ENCODE results near the gene FKBP4.
"Not testable (repeated sequence)": the region's sequence is repeated elsewhere in the genome, so short reads cannot be mapped to it uniquely, and the experiment has no call there.

FKBP4 gene

DNA sequence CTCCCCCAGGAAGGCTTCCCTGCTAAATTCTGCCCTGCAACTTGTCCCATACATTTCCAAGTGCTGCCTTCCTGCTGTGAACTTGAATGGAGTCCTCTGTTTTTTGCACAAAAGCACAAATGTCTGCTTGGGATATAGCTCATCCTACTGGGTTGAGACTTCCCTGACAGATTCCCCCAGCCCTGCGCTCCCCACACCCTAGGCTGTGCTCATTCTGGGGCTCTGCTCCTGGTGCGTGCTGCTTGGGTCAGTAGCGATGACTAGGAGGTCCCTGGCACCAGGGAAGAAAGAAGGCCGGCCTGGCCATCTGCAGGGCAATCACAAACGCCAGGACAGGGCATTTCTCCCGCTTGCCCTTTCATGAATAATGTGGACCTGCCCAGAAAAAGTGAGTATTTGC is 29.2 kb upstream of the FKBP4 start:
- no peak overlapping the region for H3K4me2 ChIP-seq (ENCODE audit: insufficient read depth, low read length)
- H3K9ac ChIP-seq (ENCODE audit: low read depth, low read length): no peak overlapping the region
- no peak for DNase-seq
- H3K27me3 ChIP-seq (ENCODE audit: insufficient read depth, low read length, poor library complexity): no peaks in the 10 kb centered on the region
- TF ChIP-seq, protein P1, sequence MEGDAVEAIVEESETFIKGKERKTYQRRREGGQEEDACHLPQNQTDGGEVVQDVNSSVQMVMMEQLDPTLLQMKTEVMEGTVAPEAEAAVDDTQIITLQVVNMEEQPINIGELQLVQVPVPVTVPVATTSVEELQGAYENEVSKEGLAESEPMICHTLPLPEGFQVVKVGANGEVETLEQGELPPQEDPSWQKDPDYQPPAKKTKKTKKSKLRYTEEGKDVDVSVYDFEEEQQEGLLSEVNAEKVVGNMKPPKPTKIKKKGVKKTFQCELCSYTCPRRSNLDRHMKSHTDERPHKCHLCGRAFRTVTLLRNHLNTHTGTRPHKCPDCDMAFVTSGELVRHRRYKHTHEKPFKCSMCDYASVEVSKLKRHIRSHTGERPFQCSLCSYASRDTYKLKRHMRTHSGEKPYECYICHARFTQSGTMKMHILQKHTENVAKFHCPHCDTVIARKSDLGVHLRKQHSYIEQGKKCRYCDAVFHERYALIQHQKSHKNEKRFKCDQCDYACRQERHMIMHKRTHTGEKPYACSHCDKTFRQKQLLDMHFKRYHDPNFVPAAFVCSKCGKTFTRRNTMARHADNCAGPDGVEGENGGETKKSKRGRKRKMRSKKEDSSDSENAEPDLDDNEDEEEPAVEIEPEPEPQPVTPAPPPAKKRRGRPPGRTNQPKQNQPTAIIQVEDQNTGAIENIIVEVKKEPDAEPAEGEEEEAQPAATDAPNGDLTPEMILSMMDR (IDR thresholded peaks at IDR 0.05; ENCODE audit: borderline replicate concordance, extremely low read depth, low read length, poor library complexity, severe bottlenecking): no peak
- TF ChIP-seq EZH2 (IDR thresholded peaks at IDR 0.05; ENCODE audit: borderline replicate concordance, low read depth, low read length, severe bottlenecking): no peak
- 0 out of 2 replicates have a peak, but pooled peaks cover 9% of the 10 kb centered on the region for H4K20me1 ChIP-seq (ENCODE audit: insufficient read depth, low read length)
- no peak overlapping the region for H2AFZ ChIP-seq (ENCODE audit: low read depth, low read length)
- H3K27ac ChIP-seq (ENCODE audit: low read length): no peak overlapping the region
- no peak overlapping the region for H3K4me3 ChIP-seq (ENCODE audit: low read depth in 1 of 2, low read length in 2 of 2)
- no peak for ATAC-seq (ENCODE audit: insufficient read depth, low read depth)
- H3K9me3 ChIP-seq (ENCODE audit: insufficient read depth, low read length, severe bottlenecking): no peaks in the 10 kb centered on the region
- H3K79me2 ChIP-seq (ENCODE audit: insufficient read depth, low read length): no peaks in the 10 kb centered on the region
- no peaks in the 10 kb centered on the region for H3K36me3 ChIP-seq (ENCODE audit: insufficient read depth, low read length)
- no peaks in the 10 kb centered on the region for H3K4me1 ChIP-seq (ENCODE audit: insufficient read depth, low read length)

DNA sequence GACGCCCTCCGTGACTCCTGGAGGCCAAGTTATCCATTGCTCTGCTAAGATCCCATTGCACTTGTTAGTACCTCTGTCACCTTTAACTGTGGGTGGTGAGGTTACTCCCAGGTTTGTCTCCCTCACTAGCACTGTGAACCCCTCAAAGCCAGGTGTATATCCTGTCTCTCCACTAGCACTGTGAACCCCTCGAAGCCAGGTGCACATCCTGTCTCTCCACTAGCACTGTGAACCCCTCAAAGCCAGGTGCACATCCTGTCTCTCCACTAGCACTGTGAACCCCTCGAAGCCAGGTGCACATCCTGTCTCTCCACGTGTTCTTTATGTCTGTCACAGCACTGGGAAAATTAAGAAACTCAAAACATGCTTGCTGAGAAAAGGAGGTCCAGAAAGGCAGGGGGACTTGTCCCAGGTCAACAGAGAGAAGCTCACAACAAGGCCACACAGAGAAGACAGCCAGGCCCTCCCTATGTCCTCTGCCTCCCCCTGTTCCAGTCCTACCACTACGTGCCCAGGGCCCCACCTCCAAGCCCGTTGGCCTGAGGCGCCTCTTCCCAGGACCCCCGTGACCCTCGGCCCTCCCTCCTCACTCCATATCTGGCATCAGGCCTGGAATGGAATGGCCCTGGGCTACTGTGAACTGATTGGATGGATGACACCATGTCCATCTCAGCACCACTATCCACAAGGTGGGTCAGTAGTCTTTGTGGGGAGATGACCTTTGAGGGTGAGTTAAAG is 26.4 kb upstream of the FKBP4 start:
- no peaks in the 10 kb centered on the region for H3K27me3 ChIP-seq (ENCODE audit: insufficient read depth, low read length, poor library complexity)
- H3K4me1 ChIP-seq (ENCODE audit: insufficient read depth, low read length): no peaks in the 10 kb centered on the region
- H3K9ac ChIP-seq (ENCODE audit: low read depth, low read length): no peak overlapping the region
- H3K4me3 ChIP-seq (ENCODE audit: low read depth in 1 of 2, low read length in 2 of 2): no peak overlapping the region
- no peak overlapping the region for H2AFZ ChIP-seq (ENCODE audit: low read depth, low read length)
- ATAC-seq (ENCODE audit: insufficient read depth, low read depth) (no peak), DNase-seq (no peak)
- no peaks in the 10 kb centered on the region for H3K36me3 ChIP-seq (ENCODE audit: insufficient read depth, low read length)
- H3K79me2 ChIP-seq (ENCODE audit: insufficient read depth, low read length): no peaks in the 10 kb centered on the region
- H3K27ac ChIP-seq (ENCODE audit: low read length): no peak overlapping the region
- no peak overlapping the region for H3K4me2 ChIP-seq (ENCODE audit: insufficient read depth, low read length)
- H4K20me1 ChIP-seq (ENCODE audit: insufficient read depth, low read length): 0 out of 2 replicates have a peak, but pooled peaks cover 9% of the 10 kb centered on the region
- H3K9me3 ChIP-seq (ENCODE audit: insufficient read depth, low read length, severe bottlenecking): no peaks in the 10 kb centered on the region
- TF ChIP-seq, protein P1 (IDR thresholded peaks at IDR 0.05; ENCODE audit: borderline replicate concordance, extremely low read depth, low read length, poor library complexity, severe bottlenecking): no peak
- TF ChIP-seq EZH2 (IDR thresholded peaks at IDR 0.05; ENCODE audit: borderline replicate concordance, low read depth, low read length, severe bottlenecking): no peak

DNA sequence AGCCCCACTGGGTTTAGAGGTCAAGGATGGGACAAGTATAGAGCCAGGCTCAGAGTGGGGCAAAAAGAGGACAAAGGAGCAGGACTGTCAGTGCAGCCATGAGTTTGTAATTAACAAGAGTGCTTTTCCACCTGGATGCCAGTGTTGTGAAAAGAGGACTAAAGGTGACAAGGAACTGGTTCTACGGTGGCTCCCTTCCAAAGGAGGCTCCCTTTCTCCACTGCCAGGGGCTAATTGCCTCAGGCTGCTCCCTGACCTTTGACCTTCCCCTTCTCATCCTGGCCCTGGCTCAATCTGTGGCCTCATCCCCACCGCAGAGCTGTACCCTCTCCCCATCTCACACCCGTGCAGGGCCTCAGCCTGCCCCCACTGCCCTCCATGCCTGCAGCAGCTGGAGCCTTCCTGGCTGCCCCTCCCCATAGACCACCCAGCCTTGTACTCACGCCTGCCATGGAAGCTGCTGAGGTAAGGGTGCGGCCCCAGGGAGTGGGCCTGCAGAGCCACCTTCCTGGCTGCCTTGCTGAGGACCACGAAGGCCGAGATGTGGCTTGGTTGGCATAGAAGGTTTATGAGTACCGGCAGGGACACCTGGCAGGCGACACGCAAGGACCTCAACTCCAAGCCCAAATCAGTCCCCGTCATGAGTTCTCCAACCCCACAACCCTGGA is 24.8 kb upstream of the FKBP4 start:
- H4K20me1 ChIP-seq (ENCODE audit: insufficient read depth, low read length): peaks cover 5% of the 10 kb centered on the region; the same call in 1 of the 2 replicates

DNA sequence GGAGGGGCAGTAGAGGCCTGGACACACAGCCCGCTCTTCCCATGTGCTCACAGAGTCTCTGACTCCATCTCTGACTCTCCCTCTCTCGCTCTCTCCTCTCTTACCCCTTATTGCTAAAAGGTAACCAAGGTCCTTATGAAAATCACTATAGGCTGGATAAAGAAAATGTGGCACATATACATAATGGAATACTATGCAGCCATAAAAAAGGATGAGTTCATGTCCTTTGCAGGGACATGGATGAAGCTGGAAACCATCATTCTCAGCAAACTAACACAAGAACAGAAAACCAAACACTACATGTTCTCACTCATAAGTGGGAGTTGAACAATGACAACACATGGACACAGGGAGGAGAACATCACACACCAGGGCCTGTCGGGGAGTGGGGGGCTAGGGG is 24.2 kb upstream of the FKBP4 start:
- not testable (repeated sequence) for H4K20me1 ChIP-seq (ENCODE audit: insufficient read depth, low read length); H2AFZ ChIP-seq (ENCODE audit: low read depth, low read length); H3K27ac ChIP-seq (ENCODE audit: low read length); ATAC-seq (ENCODE audit: insufficient read depth, low read depth); H3K36me3 ChIP-seq (ENCODE audit: insufficient read depth, low read length); H3K4me3 ChIP-seq (ENCODE audit: low read depth in 1 of 2, low read length in 2 of 2); DNase-seq; H3K27me3 ChIP-seq (ENCODE audit: insufficient read depth, low read length, poor library complexity); H3K4me2 ChIP-seq (ENCODE audit: insufficient read depth, low read length); H3K4me1 ChIP-seq (ENCODE audit: insufficient read depth, low read length); H3K79me2 ChIP-seq (ENCODE audit: insufficient read depth, low read length); H3K9ac ChIP-seq (ENCODE audit: low read depth, low read length); H3K9me3 ChIP-seq (ENCODE audit: insufficient read depth, low read length, severe bottlenecking)

More for the DNA sequence above, 24.8 kb upstream of the FKBP4 start:
- Histone ChIP-seq H3K9ac (ENCODE audit: low read depth, low read length) (no peak overlapping the region), H3K4me1 (ENCODE audit: insufficient read depth, low read length) (no peaks in the 10 kb centered on the region), H3K9me3 (ENCODE audit: insufficient read depth, low read length, severe bottlenecking) (no peaks in the 10 kb centered on the region), H3K27ac (ENCODE audit: low read length) (no peak overlapping the region), H3K36me3 (ENCODE audit: insufficient read depth, low read length) (no peaks in the 10 kb centered on the region), H3K4me3 (ENCODE audit: low read depth in 1 of 2, low read length in 2 of 2) (no peak overlapping the region), H2AFZ (ENCODE audit: low read depth, low read length) (no peak overlapping the region), H3K4me2 (ENCODE audit: insufficient read depth, low read length) (no peak overlapping the region), H3K27me3 (ENCODE audit: insufficient read depth, low read length, poor library complexity) (no peaks in the 10 kb centered on the region), H3K79me2 (ENCODE audit: insufficient read depth, low read length) (no peaks in the 10 kb centered on the region)
- ATAC-seq (ENCODE audit: insufficient read depth, low read depth) (no peak), DNase-seq (no peak)
- no peak for TF ChIP-seq EZH2 (IDR thresholded peaks at IDR 0.05; ENCODE audit: borderline replicate concordance, low read depth, low read length, severe bottlenecking)
- TF ChIP-seq, protein P1 (IDR thresholded peaks at IDR 0.05; ENCODE audit: borderline replicate concordance, extremely low read depth, low read length, poor library complexity, severe bottlenecking): no peak
